HCT116 (cell line): Measurements from ENCODE around the gene FOSB.

Experiments used
- CTCF ChIP-seq, 3 experiments: fragments of 200-600 bp in 1 of 3; sonication (generic) in 1 of 3; IDR thresholded peaks in 2 of 3; conservative IDR thresholded peaks in 1 of 3; 2 replicates each; pipeline ENCODE4 v1.5.1; 2012 to 2017; ENCODE audit warnings: low read depth in 2 of 3, low read length in 2 of 3, antibody characterized with exemption in 1 of 3, borderline replicate concordance in 1 of 3, control low read depth in 1 of 3, mild to moderate bottlenecking in 1 of 3, mixed read lengths in 1 of 3, mixed run types in 1 of 3, moderate library complexity in 1 of 3; ENCODE audit not compliant: insufficient read depth in 1 of 3
- RAD21 ChIP-seq: IDR thresholded peaks from 2 replicates; pipeline ENCODE4 v1.6.1; 2012; ENCODE audit warnings: low read depth, mild to moderate bottlenecking
- REST ChIP-seq: IDR thresholded peaks from 2 replicates; pipeline ENCODE4 v1.6.1; 2012; ENCODE audit warnings: low read depth
- YY1 ChIP-seq: IDR thresholded peaks from 2 replicates; pipeline ENCODE4 v1.6.1; 2011; ENCODE audit warnings: low read length, low read depth, moderate library complexity, mild to moderate bottlenecking; ENCODE audit not compliant: insufficient replicate concordance; ENCODE audit errors: extremely low read depth
- ZNF274 ChIP-seq: fragments of 200-500 bp; sonication (Bioruptor generic); IDR thresholded peaks from 2 replicates; pipeline ENCODE4 v1.6.1; 2014; ENCODE audit warnings: mild to moderate bottlenecking, low read depth, low read length, inconsistent platforms

DNA sequence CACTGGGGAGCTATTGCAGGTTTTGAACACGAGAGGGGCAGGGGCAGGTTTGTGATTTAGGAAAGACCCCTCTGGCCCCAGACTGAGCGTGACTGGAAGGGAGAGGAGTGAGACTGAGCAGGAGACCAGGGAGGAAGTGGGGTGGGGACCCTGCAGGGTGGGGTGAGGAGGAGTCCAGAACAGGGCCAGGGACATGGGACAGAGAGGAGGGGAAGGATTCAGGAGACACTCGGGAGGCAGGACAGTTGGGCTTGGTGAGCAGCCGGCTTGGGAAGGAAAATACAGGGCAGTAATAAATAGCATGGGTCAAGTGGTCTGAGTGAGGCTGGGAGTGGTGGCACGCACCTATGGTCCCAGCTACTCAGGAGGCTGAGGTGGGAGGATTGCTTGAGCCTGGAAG, 9.4 kb downstream of the FOSB start:
- TF ChIP-seq ZNF274 (no peak), CTCF (IDR thresholded peaks at IDR 0.05 in 2 of 3, conservative IDR thresholded peaks at IDR 0.05 in 1 of 3; ENCODE audit: borderline replicate concordance in 1 of 3, insufficient read depth in 1 of 3, low read depth in 2 of 3, low read length in 2 of 3) (no peak), YY1 (no peak), RAD21 (no peak), REST (no peak)
